Measurements from ENCODE around the gene DDX41.
"Not testable (repeated sequence)": the region's sequence is repeated elsewhere in the genome, so short reads cannot be mapped to it uniquely, and the experiment has no call there.

DDX41 gene

DNA sequence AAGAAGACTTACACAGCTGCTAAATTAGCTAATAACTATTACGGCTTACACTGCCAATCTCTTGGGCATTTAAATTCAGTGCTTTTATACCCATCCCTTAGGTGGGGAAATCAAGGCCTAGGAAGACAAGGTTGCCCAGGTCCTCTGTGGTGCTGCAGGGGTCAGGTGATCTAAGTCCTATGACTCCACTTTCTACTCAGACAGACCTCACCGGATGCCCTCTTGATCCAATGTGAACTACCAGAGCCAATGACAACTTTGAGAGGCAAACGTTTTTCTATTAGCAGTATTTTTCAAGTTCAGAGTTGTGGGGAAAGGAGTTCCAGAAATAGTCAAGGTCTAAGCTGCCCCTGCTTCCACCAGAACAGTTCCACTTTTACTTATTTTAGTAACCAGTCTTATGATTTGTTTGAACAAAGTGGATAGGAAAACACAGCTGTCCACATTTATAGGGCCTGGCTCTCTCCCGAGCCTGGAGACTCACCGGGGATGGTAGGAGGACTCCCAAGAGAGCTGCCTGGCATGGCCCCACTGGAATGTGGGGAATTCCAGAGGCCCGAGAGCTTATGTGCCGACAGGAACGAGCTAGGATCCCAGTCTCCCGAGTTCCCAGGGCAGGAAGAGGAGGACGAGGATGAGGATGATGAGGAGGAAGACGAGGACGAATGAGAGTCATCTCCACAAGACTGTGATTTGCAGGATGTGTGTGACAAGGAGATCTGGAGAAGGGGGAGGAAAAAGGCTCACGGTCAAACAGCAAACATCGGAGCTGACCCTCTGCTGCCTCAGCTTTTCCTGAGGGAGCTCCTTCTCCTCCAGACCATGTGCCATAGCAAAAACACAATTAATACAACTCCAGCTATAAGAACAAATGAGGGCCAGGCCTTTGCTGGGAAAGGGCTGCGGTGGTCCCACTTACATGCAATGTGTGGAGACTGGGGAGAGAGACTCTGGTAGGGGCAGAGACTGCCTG lies 20.9 kb upstream of the DDX41 start:
- in situ Hi-C loops (cut with MboI; ENCODE audit: low sequenced_read_pairs), result no loop called here

DNA sequence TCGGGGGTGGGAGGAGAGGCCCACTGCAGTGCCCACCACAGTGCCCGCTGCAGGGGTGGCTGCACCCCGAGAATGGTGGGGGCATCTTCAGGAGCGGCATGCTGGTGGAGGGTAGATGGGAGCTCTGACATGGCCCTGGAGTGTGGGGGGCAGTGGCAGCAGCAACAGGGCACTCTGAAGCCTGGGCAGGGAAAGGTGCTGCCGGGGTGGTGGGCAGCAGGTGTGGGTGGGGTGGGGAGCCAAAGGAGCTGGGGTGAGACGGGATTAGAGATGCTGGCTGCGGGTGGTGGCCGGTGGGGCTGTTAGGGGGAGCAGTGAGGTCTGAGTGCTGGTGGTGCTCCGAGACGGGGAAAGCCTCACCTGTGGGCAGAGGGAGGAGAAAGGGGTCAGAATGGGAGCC lies 19.6 kb upstream of the DDX41 start:
- in situ Hi-C loops (cut with MboI; ENCODE audit: low sequenced_read_pairs), result no loop called here

GRCh38 chr5:177535125-177535524 lies 18.4 kb upstream of the DDX41 start:
- in situ Hi-C loops (cut with MboI; ENCODE audit: low sequenced_read_pairs), result no loop called here

- in situ Hi-C loops (cut with MboI; ENCODE audit: low sequenced_read_pairs), result not testable (repeated sequence)
These were observed 17.7 kb upstream of the DDX41 start for GRCh38 chr5:177534433-177534832.

DNA sequence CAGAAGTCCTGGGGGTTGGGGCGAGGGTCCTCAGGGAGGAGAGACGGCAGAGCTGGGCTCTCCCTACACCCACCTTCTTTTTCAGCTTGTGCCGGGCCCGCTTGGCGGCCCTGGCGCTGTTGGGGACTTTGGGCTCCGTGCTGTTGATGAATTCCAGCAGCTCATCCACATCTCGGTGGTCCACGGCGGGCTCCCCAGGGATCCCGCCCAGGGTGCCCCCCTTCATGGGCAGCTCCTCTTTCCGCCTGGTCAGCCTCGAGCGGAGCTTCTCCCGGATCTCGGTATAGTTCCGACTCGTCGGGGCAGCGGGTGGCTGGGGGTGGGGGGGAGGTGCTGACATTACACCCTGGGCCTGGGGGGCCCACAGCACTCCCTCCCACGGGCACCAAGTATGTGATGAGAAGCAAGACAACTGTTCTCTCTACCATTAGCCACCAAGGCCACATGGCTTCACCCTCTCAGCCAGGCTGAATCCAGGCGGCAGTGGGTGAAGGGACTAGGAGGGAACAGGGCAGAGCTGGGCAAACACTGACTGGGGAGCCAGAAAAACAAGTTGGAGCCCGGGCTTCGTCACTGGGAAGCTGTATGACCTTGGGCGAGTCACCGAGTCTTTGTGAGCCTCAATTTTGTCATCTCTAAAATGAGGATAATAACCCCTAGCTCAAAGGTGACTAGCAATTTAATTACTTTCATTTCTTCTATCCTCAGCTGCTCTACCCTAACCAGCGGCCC lies 14.6 kb upstream of the DDX41 start:
- in situ Hi-C loops (cut with MboI; ENCODE audit: low sequenced_read_pairs), result no loop called here

DNA sequence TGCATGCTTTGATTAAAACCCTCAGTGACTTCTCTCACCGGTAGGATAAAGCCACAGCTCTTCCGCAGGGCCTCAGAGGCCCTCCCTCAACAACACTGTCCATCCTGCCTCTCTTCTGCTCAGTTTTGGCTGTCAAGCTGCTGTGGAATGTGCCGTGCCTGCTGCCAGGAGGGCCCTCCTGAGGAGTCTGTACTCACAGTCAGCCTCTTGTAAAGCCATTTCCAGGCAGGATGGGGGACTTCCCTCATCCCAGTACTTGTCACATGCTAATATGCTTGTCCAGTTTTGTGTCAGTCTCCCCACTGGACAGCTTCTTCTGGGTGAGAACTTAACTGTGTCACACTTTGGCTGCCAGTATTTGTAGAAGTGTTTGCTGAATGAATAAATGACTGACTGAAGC lies 13.9 kb upstream of the DDX41 start:
- in situ Hi-C loops (cut with MboI; ENCODE audit: low sequenced_read_pairs), result no loop called here

GRCh38 chr5:177529247-177530203 lies 12.8 kb upstream of the DDX41 start:
- in situ Hi-C loops (cut with MboI; ENCODE audit: low sequenced_read_pairs), result no loop called here

DNA sequence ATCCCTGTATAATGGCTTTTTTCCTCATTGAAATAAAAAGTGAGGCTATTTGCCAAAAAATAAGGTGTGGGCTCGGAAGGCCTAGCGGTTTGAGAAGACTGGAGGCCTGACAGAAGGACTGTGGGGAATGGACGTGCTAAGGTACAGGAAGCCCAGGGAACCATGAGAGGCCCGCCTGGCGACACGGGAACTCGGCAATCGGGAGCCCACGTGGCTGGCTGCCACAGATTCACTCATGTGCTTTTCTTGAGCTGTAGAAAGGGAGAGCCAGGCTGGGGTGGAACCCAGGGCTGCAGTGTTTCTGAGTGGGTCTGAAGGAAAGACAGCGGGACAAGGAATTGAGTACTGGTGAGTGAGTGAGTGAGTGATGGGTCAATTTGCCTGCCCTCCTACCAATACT lies 11.9 kb upstream of the DDX41 start:
- in situ Hi-C loops (cut with MboI; ENCODE audit: low sequenced_read_pairs), result no loop called here

DNA sequence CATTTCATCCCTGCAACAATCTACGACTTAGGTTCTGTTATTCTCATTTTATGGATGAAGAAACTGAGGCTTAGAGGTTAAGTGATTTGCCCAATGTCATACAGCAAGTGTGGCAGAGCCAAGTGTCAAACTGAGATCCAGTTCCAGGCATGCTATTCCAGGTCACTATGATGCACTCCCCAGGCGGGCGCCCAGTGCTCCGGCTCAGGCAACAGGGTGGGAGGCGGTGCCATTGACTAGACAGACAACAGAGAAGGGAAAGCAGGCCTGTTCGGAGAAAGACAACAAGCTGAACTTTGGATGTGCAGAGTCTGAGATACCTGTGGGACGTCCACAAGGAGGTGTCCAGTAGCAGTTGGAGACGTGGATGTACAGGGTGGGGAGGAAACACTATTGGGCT lies 10.8 kb upstream of the DDX41 start:
- in situ Hi-C loops (cut with MboI; ENCODE audit: low sequenced_read_pairs), result no loop called here

DNA sequence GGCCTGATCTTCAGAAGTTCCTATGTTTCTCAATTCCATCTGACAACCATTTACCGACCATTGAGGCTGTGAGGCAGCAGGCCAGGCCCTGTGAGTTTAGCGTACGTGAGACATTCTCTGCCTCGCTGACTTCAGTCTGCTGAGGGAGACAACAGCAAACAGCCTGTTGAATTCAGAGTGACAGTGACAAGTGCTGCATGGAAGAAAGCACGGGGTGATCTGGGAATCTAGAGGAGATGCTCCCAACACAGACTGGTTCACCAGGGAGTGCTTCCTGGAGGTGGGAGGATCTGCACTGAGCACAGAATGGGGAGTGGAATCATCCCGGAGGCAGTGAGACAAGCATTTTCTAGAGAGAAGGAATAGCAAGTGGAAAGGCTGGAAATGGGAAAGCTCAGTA lies 10.0 kb upstream of the DDX41 start:
- in situ Hi-C loops (cut with MboI; ENCODE audit: low sequenced_read_pairs), result no loop called here

- in situ Hi-C loops (cut with MboI; ENCODE audit: low sequenced_read_pairs), result no loop called here
These were observed 9.4 kb upstream of the DDX41 start for GRCh38 chr5:177526191-177526590.

DNA sequence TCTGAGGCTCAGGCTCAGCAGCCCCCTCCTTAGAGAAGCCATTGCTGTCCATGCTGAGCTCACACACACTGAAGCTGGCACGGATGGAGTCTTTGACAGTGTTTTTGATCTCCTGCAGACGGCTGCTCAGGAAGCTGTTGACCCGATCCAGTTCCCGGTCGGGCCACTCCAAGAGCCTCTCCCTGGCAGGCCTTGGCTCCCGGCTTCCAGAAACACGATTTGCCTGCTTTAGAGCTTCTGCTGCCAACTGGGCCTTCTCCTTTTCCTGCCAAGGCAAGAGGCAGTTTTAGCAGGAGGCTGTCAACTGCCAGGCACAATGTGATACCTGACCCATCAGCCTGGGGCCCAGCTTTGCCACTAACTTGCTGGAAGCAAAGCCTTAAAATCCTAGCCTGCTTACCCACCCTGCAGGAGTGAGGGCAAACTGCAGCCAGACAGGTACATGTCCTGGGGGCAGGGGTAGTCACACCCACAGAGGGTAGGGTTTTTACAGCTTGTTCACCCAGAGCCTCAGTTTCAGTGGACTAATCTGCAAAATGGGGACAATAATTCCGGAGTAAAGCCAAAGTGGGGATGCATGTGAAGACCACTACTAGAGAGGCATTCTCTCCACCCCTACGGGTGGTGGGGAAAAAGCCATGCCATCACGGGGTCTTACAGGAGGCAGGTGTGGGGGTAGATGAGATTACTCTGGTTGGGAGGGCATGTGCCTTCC lies 8.3 kb upstream of the DDX41 start:
- in situ Hi-C loops (cut with MboI; ENCODE audit: low sequenced_read_pairs), result no loop called here

DNA sequence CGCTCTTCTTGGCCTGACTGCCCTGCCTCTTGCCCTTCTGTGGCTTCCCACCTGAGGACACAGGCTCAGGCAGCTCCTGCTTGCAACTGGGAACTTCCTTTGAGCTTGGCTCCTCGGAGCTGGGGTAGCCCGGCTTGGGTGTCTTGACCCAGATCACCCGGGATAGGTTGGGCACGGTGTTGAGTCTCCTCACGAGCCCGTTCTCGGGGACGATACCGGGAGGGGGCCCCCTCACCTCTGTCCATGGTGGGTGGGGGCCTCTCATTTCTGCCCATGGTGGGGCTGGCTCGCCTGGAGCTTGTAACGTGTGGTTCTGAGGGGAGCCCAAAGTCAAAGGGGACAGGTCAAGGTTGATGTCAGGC lies 7.8 kb upstream of the DDX41 start:
- in situ Hi-C loops (cut with MboI; ENCODE audit: low sequenced_read_pairs), result no loop called here

GRCh38 chr5:177523711-177524538 lies 7.2 kb upstream of the DDX41 start:
- in situ Hi-C loops (cut with MboI; ENCODE audit: low sequenced_read_pairs), result no loop called here

GRCh38 chr5:177520916-177521513 lies 4.3 kb upstream of the DDX41 start:
- in situ Hi-C loops (cut with MboI; ENCODE audit: low sequenced_read_pairs), result no loop called here

DNA sequence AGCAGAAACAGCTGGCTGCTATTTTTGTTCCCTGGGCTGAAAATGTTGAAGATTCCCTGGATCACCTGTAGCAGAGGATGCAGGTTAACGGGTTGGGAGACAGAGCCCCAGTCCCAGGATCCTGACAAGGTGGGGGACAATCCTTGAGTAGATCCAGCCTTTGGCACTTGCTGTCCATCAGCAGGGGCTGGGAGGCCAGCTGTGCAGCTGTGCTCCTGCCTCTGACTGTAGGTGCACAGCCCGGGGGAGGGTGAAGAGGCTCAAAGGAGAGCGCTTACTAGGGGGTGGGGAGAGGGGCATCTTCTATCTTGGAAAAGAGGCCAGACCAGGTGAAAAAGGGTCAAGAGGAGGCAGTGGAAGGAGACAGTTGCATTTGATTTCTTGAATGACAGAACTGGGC lies 3.5 kb upstream of the DDX41 start:
- in situ Hi-C loops (cut with MboI; ENCODE audit: low sequenced_read_pairs), result no loop called here

DNA sequence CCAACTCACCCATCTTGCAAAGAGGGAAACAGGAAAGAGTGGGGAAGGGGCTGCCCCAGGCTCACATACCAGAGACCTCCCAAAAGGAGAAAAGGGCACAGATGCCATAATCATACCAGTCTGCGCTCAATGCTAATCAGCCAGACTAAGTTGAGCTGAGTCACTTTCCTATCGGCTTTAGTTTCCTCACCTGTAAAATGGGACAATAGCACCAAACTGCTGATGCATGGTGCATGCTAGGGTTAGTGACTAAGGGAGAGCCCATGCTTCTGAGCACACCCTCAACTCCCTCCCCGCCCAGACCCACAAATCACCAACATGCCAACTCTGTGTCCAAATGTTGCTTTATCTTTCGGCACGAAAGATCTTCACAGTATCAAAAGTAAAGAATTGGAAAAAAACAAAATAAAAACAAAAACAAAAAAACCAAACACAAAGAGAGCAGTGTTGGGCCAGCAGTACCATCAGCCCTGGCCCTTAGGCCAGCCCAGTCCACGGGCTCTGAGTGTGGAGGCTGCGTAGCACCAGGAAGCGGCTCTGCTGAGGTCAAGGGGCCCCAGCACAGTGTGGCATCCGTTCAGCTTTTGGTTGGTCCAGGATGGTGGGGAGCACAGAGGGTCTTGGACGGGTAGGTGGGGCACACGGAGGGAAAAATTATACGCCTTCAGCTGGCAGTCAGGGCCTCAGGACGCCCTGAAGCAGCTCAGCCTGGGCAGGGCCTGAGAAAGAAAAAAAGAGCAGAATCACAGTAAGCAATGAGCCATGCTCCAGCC lies 2.9 kb upstream of the DDX41 start:
- in situ Hi-C loops (cut with MboI; ENCODE audit: low sequenced_read_pairs), result no loop called here

- in situ Hi-C loops (cut with MboI; ENCODE audit: low sequenced_read_pairs), result no loop called here
These were observed 1.2 kb downstream of the DDX41 start for GRCh38 chr5:177515580-177515979.
